Spinal cord (tissue), 10 donors: ENCODE results near the gene HLF. TPM values are rescaled to one million over a fixed set of nuclear protein-coding genes. Genes with fewer than 3 reads are reported as not detected.

ENCODE experiments used
- DNase-seq, 6 donors: peaks; one replicate each; pipeline versions ENCODE4 v3.0.0 to v3.0.0-alpha.2; 2013 to 2015; ENCODE audit warnings: low spot score in 6 of 6, low read depth in 4 of 6
- H3K27ac ChIP-seq: one replicate; pipeline ENCODE4 v1.5.1; 2013; ENCODE audit warnings: low read depth, low read length, control low read depth
- H3K27me3 ChIP-seq: one replicate; pipeline ENCODE4 v1.6.1; 2013; ENCODE audit warnings: low read length; ENCODE audit not compliant: control insufficient read depth, insufficient read depth
- H3K36me3 ChIP-seq: one replicate; pipeline ENCODE4 v1.6.1; 2013; ENCODE audit warnings: low read length; ENCODE audit not compliant: control insufficient read depth, insufficient read depth
- H3K4me1 ChIP-seq: one replicate; pipeline ENCODE4 v1.6.1; 2013; ENCODE audit warnings: low read length; ENCODE audit not compliant: control insufficient read depth, insufficient read depth
- H3K4me3 ChIP-seq: one replicate; pipeline ENCODE4 v1.5.1; 2013; ENCODE audit warnings: low read depth, low read length, control low read depth
- H3K9me3 ChIP-seq: one replicate; pipeline ENCODE4 v1.6.1; 2013; ENCODE audit warnings: low read length; ENCODE audit not compliant: control insufficient read depth, insufficient read depth
- whole genome bisulfite sequencing: methylation state at CpG from one replicate; pipeline ENCODE4 v1.1.5; 2013; ENCODE audit warnings: missing lambda C conversion rate; ENCODE audit not compliant: insufficient coverage; 5-methylcytosine and 5-hydroxymethylcytosine counted together
- polyA plus RNA-seq, 2 donors: library from polyadenylated mRNA; unstranded; fragments of 120-200 nt; gene quantifications; one replicate each; pipeline ENCODE4 v1.2.1, GENCODE V29; 2013; ENCODE audit not compliant: insufficient read length in 2 of 2
- total RNA-seq, 2 donors: library from RNA; depleted of rRNA in 1 of 2; stranded (reverse); fragments of 120-200 nt in 1 of 2; fragments of >200 nt in 1 of 2; gene quantifications; one replicate each; pipeline versions ENCODE4 v1.2.3 to v1.2.4, GENCODE V29; 2013 to 2014
- donor health status: healthy.

HLF gene
- total and polyA plus RNA-seq, 4 donors = 8.1 to 127 (median 31.6) TPM

DNA sequence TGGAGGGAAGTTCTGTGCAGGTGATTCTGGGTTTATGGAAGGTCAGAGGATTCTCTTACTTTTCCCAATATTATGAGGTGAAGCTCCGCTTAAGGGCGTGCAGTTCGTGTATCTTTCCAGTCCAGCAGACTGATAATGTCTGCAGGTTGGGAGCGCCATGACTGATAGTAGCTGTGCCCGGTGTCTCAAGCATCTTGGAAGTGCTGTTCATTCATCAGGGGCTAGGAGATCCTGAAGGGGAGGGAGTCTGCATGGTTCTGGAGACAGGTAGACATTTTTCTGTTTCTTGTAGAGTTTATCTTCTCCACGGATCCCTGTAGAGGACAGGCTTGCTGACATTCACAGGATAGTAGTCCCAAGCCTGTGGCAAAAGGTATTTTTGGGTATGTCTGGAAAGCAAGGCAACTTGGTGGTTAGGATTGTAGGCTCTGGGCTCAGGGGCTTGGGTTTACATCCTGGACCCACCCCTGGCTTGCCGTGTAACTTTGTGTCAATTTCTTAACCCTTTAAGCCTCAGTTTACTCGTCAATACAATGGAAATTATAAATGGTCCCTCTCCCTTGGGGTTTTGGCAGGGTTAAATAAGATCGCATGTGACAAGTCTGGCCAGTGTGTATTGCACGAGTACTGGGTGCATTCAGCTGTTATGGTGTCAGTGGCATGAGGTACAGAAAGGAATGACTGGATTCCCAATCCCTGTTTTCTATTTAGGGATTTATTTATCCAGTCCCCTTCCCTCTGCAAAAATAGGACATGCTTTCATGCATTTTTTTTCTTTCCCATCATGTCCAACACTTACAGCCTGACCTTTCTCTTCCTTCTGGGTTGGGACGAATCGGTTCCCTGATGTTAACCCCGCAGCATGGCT is 8.2 kb downstream of the HLF start:
- Histone ChIP-seq H3K27ac (no peak overlapping the region), H3K27me3 (no peaks in the 10 kb centered on the region), H3K9me3 (no peaks in the 10 kb centered on the region), H3K36me3 (no peaks in the 10 kb centered on the region), H3K4me3 (no peak overlapping the region), H3K4me1 (peaks cover 17% of the 10 kb centered on the region)
- 58% methylated on average over 7 of the region's 13 CpGs for WGBS
- DNase-seq = no peak

GRCh38 chr17:55273579-55274354 is 9.0 kb downstream of the HLF start:
- H3K27me3 ChIP-seq = no peaks in the 10 kb centered on the region
- no peaks in the 10 kb centered on the region for H3K9me3 ChIP-seq
- H3K36me3 ChIP-seq = no peaks in the 10 kb centered on the region
- peak overlapping the region; percentile 34 for H3K27ac ChIP-seq
- DNase-seq = peak in 5 of 6 donors; percentile 52 to 93 (median 71)
- no peak overlapping the region for H3K4me3 ChIP-seq
- 17% methylated on average over 4 of the region's 7 CpGs for WGBS
- peaks cover 17% of the 10 kb centered on the region for H3K4me1 ChIP-seq

- WGBS = 66% methylated on average over 7 of the region's 7 CpGs
- no peaks in the 10 kb centered on the region for H3K36me3 ChIP-seq
- DNase-seq = peak in 1 of 6 donors; percentile 51
- no peaks in the 10 kb centered on the region for H3K27me3 ChIP-seq
- H3K4me3 ChIP-seq = no peak overlapping the region
- peaks cover 17% of the 10 kb centered on the region for H3K4me1 ChIP-seq
- H3K27ac ChIP-seq = no peak overlapping the region
- no peaks in the 10 kb centered on the region for H3K9me3 ChIP-seq
These were observed 9.8 kb downstream of the HLF start for GRCh38 chr17:55274355-55275255.

DNA sequence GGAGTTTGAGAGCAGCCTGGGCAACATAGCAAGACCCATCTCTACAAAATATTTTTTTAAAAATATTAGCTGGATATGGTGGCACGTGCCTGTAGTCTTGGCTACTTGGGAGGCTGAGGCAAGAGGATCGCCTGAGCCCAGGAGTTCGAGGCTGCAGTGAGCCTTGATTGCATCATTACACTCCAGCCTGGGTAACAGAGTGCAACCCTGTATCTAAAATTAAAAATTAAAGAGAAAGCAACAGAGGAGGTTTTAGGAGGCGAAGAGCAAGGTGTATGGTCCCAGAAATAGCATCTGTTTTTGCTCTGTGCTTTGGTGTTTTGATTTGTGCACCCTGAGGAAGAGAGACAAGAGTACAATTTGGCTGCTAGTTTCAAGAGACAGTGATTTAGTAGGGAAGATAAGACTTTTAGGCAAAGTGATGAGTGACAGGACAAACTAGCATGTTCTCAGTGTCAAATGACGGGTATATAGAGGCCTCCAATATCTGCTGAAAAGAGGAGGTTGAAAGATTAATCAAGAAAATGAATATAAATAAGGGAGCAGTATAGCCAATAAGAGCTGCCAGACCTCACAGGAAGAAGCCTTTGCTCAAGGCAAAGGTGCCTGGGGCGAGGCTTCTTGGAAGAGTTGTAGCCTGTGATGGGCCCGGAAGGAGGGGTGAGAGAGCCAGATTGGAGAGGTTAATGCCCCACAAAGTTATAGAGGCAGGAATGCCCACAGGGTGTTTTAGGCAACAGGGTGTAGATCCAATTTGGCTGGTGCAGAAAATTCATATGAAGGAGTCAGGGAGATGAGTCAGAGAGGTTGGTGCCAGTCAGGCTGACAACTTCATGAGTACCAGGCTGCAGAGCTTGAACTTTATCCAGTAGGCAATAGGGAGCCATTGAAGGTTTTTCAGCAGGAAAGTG is 11.4 kb downstream of the HLF start:
- Histone ChIP-seq H3K27me3 (no peaks in the 10 kb centered on the region), H3K9me3 (no peaks in the 10 kb centered on the region), H3K36me3 (no peaks in the 10 kb centered on the region), H3K4me1 (peaks cover 17% of the 10 kb centered on the region), H3K4me3 (no peak overlapping the region), H3K27ac (peak overlapping the region; percentile 33)
- no peak for DNase-seq
- 87% methylated on average over 6 of the region's 7 CpGs for WGBS

DNA sequence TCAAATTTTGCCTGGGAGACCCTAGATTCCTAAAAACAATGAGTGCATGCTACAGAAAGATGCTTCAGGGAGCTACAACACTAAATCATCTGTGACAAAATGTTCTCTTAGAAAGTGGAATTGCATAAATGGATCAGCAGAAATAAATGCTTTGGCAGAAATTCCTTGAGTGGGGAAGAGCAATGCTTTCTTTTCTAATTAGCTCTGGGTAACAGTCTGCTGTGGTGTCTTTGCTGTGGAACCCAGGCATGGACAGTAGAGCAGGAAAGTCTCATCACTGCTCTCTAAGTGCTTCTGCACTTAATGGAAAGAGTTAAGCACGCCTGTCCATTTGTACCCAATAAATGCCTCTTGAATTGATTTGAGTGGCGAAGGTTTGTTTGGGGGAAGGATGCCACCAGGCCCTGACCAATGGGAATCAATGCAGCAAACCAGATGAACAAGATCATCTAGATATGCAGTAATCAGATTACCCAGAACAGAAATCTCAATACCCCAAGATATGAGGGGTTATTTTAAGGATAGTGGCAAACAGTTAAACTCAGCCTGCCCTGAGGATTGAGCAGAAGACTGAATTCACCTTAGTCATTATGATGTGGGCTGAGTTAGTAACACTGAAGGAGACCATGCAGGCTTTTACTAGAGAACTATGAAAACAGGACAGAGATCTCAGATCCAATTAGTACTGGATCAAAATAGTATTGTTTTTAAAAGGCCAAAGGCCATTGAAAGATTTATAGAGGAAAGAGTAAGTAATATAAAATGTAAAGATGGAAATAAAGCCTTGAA is 13.6 kb downstream of the HLF start:
- Histone ChIP-seq H3K27me3 (no peaks in the 10 kb centered on the region), H3K27ac (no peak overlapping the region), H3K36me3 (no peaks in the 10 kb centered on the region), H3K4me1 (peaks cover 9% of the 10 kb centered on the region), H3K4me3 (no peak overlapping the region), H3K9me3 (no peaks in the 10 kb centered on the region)
- WGBS = no CpG with 5 or more reads among the region's 2 CpGs
- peak in 2 of 6 donors; percentile 36 to 89 for DNase-seq

- no peak overlapping the region for H3K27ac ChIP-seq
- no CpG with 5 or more reads among the region's 1 CpG for WGBS
- H3K36me3 ChIP-seq = no peaks in the 10 kb centered on the region
- no peak for DNase-seq
- peaks cover 3% of the 10 kb centered on the region for H3K4me1 ChIP-seq
- no peaks in the 10 kb centered on the region for H3K9me3 ChIP-seq
- H3K27me3 ChIP-seq = no peaks in the 10 kb centered on the region
- H3K4me3 ChIP-seq = no peak overlapping the region
These were observed 14.4 kb downstream of the HLF start for GRCh38 chr17:55279203-55279602.

GRCh38 chr17:55279788-55280187 is 15.0 kb downstream of the HLF start:
- Histone ChIP-seq H3K9me3 (no peaks in the 10 kb centered on the region), H3K36me3 (no peaks in the 10 kb centered on the region), H3K27me3 (no peaks in the 10 kb centered on the region), H3K4me3 (no peak overlapping the region), H3K27ac (no peak overlapping the region), H3K4me1 (peaks cover 9% of the 10 kb centered on the region)
- WGBS = no CpG with 5 or more reads among the region's 2 CpGs
- DNase-seq = no peak

GRCh38 chr17:55280212-55280611 is 15.5 kb downstream of the HLF start:
- H3K4me1 ChIP-seq = peaks cover 13% of the 10 kb centered on the region
- H3K27me3 ChIP-seq = no peaks in the 10 kb centered on the region
- H3K36me3 ChIP-seq = no peaks in the 10 kb centered on the region
- H3K4me3 ChIP-seq = no peak overlapping the region
- no peaks in the 10 kb centered on the region for H3K9me3 ChIP-seq
- no peak overlapping the region for H3K27ac ChIP-seq
- DNase-seq = no peak
